Endothelial cell (in vitro differentiated cells): ENCODE measurements around the gene APOL5. TPM values are rescaled to one million over a fixed set of nuclear protein-coding genes. Genes with fewer than 3 reads are reported as not detected.
"Not testable (repeated sequence)": the region's sequence is repeated elsewhere in the genome, so short reads cannot be mapped to it uniquely, and the experiment has no call there.

Experiments
- DNase-seq: peaks from one replicate; pipeline ENCODE4 v3.0.0; 2021; ENCODE audit warnings: low spot score
- H3K27ac Mint-ChIP-seq: one replicate; pipeline ENCODE4 v1.8.0; 2021; ENCODE audit warnings: mixed read lengths, inconsistent platforms; ENCODE audit not compliant: unreplicated experiment
- H3K27me3 Mint-ChIP-seq: one replicate; pipeline ENCODE4 v1.8.0; 2021; ENCODE audit warnings: mild to moderate bottlenecking, moderate library complexity, mixed read lengths, inconsistent platforms; ENCODE audit not compliant: unreplicated experiment
- H3K36me3 Mint-ChIP-seq: one replicate; pipeline ENCODE4 v1.8.0; 2021; ENCODE audit warnings: mild to moderate bottlenecking, low read depth, mixed read lengths, inconsistent platforms; ENCODE audit not compliant: unreplicated experiment
- H3K4me1 Mint-ChIP-seq: one replicate; pipeline ENCODE4 v1.8.0; 2021; ENCODE audit warnings: mild to moderate bottlenecking, mixed read lengths, inconsistent platforms; ENCODE audit not compliant: unreplicated experiment
- H3K4me3 Mint-ChIP-seq: one replicate; pipeline ENCODE4 v1.8.0; 2021; ENCODE audit warnings: mild to moderate bottlenecking, mixed read lengths, inconsistent platforms; ENCODE audit not compliant: unreplicated experiment
- H3K9me3 Mint-ChIP-seq: one replicate; pipeline ENCODE4 v1.8.0; 2021; ENCODE audit warnings: mixed read lengths, inconsistent platforms; ENCODE audit not compliant: unreplicated experiment
- CTCF ChIP-seq: fragments of 200-600 bp; sonication (generic); IDR thresholded peaks from one replicate; pipeline ENCODE4 v1.5.0; 2021; ENCODE audit warnings: antibody characterized with exemption; ENCODE audit not compliant: unreplicated experiment
- total RNA-seq: library from RNA; stranded (reverse); fragmentation: NEBNext Ultra II Directional; extraction: Animal tissue kit (Norgen Biotek cat#: 25700); gene quantifications from one replicate; pipeline ENCODE4 v1.2.1, GENCODE V29; 2021; ENCODE audit not compliant: unreplicated experiment

The APOL5 gene
- total RNA-seq, 1 donor from 2014 or later = not detected

DNA sequence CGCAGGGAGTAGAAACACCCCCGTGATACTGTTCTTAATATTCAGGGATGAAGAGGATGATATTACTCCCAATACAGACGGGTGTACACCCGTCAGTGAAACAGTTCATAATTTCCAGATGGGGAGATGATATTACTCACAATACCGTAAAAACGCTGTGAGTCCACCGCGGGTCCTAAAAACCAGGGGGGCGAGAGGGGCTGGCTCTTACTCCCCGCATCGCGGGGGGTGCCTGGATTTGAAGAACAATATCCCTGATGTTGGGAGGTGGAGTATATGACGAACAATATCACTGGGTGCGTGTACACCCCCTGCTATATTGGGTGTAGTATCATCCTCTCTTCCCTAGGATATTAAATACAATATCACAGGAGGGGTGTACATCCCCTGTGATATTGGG, 20.5 kb upstream of the APOL5 start:
- Mint-ChIP-seq H3K27ac (no peak overlapping the region), H3K4me1 (no peaks in the 10 kb centered on the region), H3K9me3 (no peaks in the 10 kb centered on the region), H3K36me3 (no peaks in the 10 kb centered on the region), H3K27me3 (no peaks in the 10 kb centered on the region), H3K4me3 (no peak overlapping the region)
- DNase-seq = no peak
- TF ChIP-seq CTCF = no peak

DNA sequence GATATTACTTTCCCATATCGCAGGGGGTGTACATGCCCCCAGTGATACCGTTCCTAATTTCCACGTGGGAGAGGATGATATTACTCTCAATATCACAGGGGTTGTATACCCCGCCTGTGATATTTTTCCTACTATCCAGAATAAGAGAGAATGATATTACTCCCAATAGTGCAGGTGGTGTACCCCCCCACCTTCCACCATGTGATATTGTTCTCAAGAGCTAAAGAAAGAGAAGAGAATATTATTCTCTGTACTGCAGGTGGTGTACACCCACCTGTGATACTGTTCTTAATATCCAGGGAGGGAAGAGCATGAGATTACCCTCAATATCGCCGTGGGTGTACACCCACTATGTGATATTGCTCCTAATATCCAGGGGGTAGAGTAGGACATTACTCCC, 17.8 kb upstream of the APOL5 start:
- not testable (repeated sequence) for H3K4me3 Mint-ChIP-seq, H3K4me1 Mint-ChIP-seq, H3K27ac Mint-ChIP-seq, H3K9me3 Mint-ChIP-seq, H3K36me3 Mint-ChIP-seq, H3K27me3 Mint-ChIP-seq, DNase-seq

- no peak for DNase-seq
- H3K4me3 Mint-ChIP-seq = no peak overlapping the region
- no peaks in the 10 kb centered on the region for H3K27me3 Mint-ChIP-seq
- H3K27ac Mint-ChIP-seq = no peak overlapping the region
- no peaks in the 10 kb centered on the region for H3K4me1 Mint-ChIP-seq
- TF ChIP-seq CTCF = no peak
- no peaks in the 10 kb centered on the region for H3K36me3 Mint-ChIP-seq
- no peaks in the 10 kb centered on the region for H3K9me3 Mint-ChIP-seq
Measured at GRCh38 chr22:35703861-35704584, 13.6 kb upstream of the APOL5 start.

- DNase-seq = no peak
- no peaks in the 10 kb centered on the region for H3K27me3 Mint-ChIP-seq
- no peak overlapping the region for H3K4me3 Mint-ChIP-seq
- no peak overlapping the region for H3K27ac Mint-ChIP-seq
- no peaks in the 10 kb centered on the region for H3K36me3 Mint-ChIP-seq
- no peak for TF ChIP-seq CTCF
- H3K4me1 Mint-ChIP-seq = no peaks in the 10 kb centered on the region
- H3K9me3 Mint-ChIP-seq = no peaks in the 10 kb centered on the region
Measured at GRCh38 chr22:35705141-35705540, 12.5 kb upstream of the APOL5 start.

DNA sequence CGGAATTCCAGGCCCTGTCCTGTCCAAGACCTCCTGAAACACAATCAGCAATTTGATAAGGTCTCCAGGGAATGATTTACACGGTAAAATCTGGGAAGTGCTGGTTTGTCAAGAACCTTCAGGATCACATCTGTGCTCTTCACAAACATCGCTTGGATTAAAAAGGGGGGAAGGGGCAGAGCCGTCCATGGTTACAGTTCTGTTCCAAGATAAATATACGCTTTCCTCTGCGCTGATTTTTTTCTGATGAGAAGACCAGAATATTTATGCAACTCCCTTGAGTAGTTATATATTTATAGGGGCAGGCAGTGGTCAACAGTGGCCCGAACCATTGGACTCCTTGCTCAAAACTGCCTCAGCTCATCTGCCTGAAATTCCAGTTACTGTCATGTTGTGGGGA, 9.2 kb upstream of the APOL5 start:
- no peaks in the 10 kb centered on the region for H3K36me3 Mint-ChIP-seq

More for the DNA sequence above, 9.2 kb upstream of the APOL5 start:
- Mint-ChIP-seq H3K4me1 (no peaks in the 10 kb centered on the region), H3K9me3 (no peaks in the 10 kb centered on the region), H3K27me3 (no peaks in the 10 kb centered on the region), H3K4me3 (no peak overlapping the region), H3K27ac (no peak overlapping the region)
- DNase-seq = no peak
- no peak for TF ChIP-seq CTCF
